ENCODE measurements around the gene CHADL.

GRCh38 chr22:41238570-41239442, 1.9 kb downstream of the CHADL start:
- no peak for TF ChIP-seq GATA2 (IDR thresholded peaks at IDR 0.05; ENCODE audit: low read depth, low read length)
- no peak for TF ChIP-seq GATA3 (IDR thresholded peaks at IDR 0.05; ENCODE audit: low read depth, low read length)

Data from SH-SY5Y (cell line).